Stimulated activated naive CD4-positive, alpha-beta T cell (primary cell): ENCODE measurements around the gene HENMT1.

Experiments
- DNase-seq, 6 experiments: peaks; one replicate each; lab custom pipeline; 2025; lab: John Stamatoyannopoulos, UW

The HENMT1 gene

GRCh38 chr1:108627951-108628350 lies 32.9 kb downstream of the HENMT1 start:
- no peak for DNase-seq

- no peak for DNase-seq
Observed at GRCh38 chr1:108627256-108627655, 33.6 kb downstream of the HENMT1 start.

- no peak for DNase-seq
Observed at GRCh38 chr1:108624069-108624468, 36.8 kb downstream of the HENMT1 start.

GRCh38 chr1:108617724-108618056 lies 43.2 kb downstream of the HENMT1 start:
- no peak for DNase-seq

GRCh38 chr1:108617008-108617723 lies 43.7 kb downstream of the HENMT1 start:
- no peak for DNase-seq

GRCh38 chr1:108615544-108615943 lies 45.3 kb downstream of the HENMT1 start:
- DNase-seq = no peak

- DNase-seq = no peak
Observed at GRCh38 chr1:108612496-108612895, 48.4 kb downstream of the HENMT1 start.

- DNase-seq = no peak
Observed at GRCh38 chr1:108611984-108612383, 48.9 kb downstream of the HENMT1 start.

- DNase-seq = no peak
Observed at GRCh38 chr1:108610073-108610472, 50.8 kb downstream of the HENMT1 start.

GRCh38 chr1:108609483-108610049 lies 51.3 kb downstream of the HENMT1 start:
- no peak for DNase-seq

- no peak for DNase-seq
Observed at GRCh38 chr1:108606478-108606877, 54.4 kb downstream of the HENMT1 start.

GRCh38 chr1:108605633-108606032 lies 55.3 kb downstream of the HENMT1 start:
- no peak for DNase-seq

- no peak for DNase-seq
Observed at GRCh38 chr1:108601708-108602410, 59.0 kb downstream of the HENMT1 start.

GRCh38 chr1:108600504-108600903 lies 60.4 kb downstream of the HENMT1 start:
- DNase-seq = no peak

GRCh38 chr1:108598340-108598739 lies 62.6 kb downstream of the HENMT1 start:
- DNase-seq = no peak
